ENCODE results near the gene CADM1.

The CADM1 gene

DNA sequence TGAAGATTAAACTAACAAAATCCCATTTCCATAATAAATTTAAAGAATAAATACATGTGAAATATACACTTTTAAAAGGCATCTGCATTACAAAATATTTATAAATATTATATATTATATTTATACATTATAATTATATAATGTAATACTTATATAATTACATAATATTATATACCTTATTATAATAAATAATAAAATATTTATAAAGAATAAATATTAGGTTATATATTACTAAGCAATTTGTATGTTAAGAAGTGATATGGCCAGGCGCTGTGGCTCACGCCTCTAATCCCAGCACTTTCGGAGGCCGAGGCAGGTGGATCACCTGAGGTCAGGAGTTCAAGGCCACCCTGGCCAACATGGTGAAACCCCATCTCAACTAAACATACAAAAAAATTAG lies 97.8 kb downstream of the CADM1 start:
- DNase-seq (ENCODE audit: low read depth in 2 of 2): no peak

DNA sequence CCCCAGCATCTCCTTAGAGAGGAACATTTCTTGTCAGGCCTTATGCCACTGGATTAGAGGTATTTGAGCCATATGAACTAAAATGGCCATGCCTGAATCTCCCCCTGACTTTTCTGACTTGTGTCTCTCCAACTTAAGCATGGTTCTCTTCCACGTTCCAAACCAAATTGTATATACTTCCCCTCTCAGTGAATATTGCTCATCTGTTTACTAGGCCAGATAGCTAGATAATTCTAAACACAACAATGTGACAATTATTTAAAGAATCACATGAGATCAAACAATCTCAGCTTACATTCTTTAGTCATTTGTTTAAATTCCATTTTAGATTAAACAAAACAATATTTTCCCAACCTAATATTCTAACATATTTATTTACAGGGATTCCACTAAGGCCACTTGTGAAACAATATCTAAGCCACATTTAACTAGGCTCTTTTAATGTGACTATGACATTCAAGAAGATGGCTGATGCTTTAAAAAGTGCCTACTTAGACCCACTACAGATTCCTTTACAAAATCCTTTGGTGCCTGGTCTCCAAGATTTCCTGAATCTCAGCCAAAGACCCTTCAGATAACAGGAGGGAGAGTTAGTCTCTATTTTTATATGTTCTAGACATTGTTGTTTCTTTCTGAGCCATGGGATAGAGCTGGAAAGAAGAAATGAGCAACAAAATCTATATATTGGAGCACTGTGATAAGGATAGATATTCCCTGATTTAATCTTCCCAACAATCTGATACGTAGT lies 105.7 kb downstream of the CADM1 start:
- no peak for DNase-seq (ENCODE audit: low read depth in 2 of 2)

DNA sequence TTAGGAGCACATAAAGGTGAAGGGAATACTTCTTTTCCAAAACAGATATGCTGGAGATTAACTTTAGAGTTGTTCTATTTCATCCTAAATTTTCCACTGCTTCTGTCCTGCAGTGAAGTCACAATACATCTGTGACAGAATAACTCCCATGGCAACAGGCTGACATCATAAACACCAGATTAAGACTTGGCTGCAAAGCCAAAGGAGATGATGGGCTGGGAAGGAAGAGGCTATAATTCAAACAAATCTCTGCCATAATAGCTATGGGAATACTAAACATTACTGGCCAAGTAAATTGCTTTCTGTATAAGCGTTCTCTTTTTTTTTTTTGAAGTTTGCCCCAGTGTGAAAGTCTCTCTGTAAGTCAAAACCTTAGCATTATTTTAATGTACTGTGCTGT lies 107.7 kb downstream of the CADM1 start:
- no peak for DNase-seq (ENCODE audit: low read depth in 2 of 2)

DNA sequence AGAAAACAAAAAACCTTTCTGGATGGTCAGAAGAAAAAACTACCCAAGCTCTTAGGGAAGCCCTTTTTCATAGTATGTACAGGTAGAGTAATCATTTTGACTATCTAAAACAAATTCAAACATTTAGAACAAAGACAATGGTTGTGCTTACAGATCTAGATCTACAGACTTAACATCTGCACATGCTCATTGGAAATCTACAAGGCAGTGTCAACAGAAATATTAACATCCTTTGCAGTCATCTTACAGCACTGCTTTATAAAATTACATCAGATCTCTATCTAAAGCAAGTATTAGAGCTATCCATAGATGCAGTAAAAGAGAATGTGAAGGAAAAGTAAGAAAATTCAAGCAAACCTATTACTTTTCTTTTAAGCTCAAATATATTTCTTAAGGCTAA lies 110.3 kb downstream of the CADM1 start:
- DNase-seq (ENCODE audit: low read depth in 2 of 2): no peak

DNA sequence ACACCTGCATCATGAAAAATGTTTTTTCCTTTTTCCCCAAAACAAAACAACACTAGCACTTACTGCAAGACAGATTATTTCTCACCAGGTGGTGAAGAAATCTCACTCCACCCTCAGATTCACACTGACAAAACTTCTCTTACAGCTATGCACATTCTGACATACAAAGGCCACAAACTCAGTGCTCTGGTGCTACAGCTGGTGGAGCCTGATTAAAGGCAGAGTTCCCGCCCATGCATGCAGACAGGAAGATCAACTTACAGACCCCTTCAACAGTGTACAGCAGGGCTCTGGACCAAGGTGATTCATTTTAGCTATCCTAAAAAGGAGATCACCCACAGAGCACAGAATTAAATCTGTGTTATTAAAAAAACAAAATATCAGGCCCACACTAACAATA lies 112.6 kb downstream of the CADM1 start:
- DNase-seq (ENCODE audit: low read depth in 2 of 2): no peak

DNA sequence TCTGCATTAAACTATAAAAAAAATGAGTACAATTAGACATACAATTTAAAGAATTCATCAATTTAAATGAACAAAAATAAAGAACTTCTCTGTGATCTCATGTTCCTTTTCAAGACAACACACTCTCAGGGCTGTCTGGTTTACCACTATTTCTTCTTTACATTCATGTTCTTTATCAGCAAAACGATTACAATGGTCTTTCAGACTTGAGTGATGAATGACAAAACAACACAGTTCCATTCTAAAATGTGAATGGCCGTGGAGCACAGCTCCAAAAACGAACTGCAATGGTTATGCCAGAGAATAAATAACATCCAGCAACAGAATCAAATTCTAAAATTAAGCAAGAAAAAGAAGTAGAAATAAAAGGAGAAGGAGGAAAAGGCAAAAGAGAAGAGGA lies 113.1 kb downstream of the CADM1 start:
- no peak for DNase-seq (ENCODE audit: low read depth in 2 of 2)

DNA sequence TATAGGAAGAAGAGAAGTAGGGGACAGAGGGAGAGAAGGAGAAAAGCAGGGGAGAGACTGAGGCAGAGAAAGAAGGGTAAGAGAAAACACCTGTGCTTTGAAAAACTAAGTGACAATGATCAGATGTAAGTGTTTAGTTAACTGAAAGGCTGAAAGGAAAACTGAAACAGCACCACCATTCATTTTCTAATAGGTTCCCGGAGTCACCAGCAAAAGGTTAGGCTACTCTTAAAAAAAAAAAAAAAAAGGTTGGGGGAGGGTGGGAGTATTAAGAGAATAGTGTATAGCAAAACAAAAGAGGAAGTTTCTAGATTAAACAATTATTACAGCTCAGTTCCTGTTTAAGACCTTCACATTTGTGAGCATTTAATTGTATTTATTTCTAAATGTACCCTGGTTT lies 113.8 kb downstream of the CADM1 start:
- no peak for DNase-seq (ENCODE audit: low read depth in 2 of 2)

DNA sequence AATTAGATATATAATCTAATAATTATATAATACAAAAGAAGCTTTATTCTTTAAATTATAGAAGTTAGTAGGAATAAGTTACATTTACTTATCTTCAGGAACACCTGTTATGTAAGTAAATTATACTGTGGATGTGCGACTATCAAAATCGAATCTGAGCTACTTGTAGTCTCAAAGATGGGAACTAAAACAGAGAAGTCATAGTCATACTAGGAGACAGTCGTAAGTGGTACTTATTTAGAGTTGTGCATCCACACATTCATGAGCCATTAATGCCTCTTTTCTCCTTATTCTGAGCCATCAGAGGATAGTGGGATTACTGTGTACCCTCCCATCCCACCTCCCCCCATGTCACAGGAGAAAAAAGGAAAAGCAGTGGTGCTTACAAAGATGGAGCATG lies 114.4 kb downstream of the CADM1 start:
- no peak for DNase-seq (ENCODE audit: low read depth in 2 of 2)

DNA sequence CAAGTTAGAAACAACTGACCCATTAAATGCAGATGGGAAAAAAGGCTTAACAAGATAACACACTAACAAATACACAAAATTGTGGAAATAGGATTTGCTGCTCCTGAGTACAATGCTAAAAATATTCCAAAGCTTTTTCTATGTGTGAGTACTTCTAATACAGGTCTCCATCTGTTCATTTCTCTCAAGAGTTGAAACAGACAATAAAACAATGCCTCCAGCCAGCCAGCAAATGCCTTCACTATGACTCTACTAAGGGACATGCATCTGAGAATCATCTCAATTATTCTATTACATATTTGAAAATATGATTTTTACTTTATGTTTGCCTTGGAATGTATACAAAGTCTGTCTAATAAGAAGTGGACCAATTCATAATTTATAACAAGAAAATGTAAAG lies 119.0 kb downstream of the CADM1 start:
- DNase-seq (ENCODE audit: low read depth in 2 of 2): no peak

DNA sequence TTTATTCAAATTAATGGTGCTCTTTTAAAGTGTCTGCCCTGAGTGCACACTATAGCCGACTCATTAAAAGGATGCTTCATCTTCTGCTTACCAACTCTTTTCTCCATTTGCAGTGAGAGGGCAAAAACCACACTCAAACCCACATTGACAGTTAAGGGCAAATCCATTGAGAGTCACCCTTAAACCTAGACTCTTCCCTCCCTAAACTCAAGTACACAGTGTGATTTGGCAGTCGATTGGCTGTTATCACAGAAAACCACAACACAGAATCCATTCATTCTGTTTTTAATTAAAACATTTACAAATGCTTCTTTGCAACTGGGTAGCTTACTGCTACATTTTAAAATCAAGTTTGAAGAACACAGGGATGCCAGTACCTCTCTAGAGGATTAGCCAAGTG lies 120.0 kb downstream of the CADM1 start:
- DNase-seq (ENCODE audit: low read depth in 2 of 2): no peak

DNA sequence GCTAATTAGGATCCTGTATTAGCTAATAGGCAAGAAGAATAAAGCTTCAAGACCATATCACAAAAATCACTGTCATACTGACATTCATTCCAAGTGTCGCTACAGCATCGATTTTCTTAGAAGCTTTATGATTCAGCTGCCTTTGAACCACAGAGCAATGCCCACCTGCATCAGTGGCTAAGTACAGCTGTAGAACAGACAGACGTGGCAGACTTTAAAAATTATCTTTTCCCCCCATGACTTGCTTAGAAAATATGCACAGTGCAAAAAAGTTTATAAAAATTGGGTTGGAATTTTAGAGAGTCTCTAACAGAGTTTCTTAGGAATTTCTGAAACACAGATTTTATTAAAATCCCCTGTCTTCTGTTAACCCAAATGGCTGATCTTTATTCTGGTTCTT lies 120.8 kb downstream of the CADM1 start:
- DNase-seq (ENCODE audit: low read depth in 2 of 2): no peak

DNA sequence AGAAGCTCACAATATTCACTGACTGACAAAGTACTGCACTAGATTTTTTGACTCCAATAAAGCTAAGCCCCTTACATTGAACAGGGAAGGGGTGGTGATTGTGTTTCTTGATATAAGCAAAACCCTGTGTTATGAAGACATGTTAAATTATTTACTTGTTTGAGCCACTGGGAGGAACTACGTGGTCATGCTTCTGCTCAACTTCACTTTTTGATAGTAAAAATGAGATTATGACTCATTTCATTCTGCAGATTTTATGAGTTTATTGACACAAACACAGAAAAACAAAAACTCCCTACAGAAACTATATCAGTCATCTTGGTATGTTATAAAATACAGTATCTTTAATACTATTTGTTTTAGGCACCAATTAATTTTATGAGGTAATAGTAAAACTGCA lies 124.7 kb downstream of the CADM1 start:
- no peak for DNase-seq (ENCODE audit: low read depth in 2 of 2)

DNA sequence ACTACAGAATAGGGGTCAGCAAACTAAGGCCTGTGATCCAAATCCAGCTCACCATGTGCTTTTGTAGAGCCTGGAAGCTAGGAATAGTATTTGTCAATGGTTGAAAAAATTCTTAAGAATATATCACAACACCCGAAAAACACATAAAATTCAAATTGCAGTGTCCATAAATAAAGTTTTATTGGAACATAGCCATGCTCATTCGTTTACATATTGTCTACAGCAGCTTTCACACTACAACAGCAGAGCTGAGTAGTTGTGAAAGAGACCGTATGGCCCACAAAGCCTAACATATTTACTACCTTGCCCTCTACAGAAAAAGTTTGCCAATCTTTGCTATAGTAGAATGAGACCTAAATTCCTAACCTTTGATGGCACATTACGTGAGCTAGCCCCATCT lies 125.7 kb downstream of the CADM1 start:
- no peak for DNase-seq (ENCODE audit: low read depth in 2 of 2)

DNA sequence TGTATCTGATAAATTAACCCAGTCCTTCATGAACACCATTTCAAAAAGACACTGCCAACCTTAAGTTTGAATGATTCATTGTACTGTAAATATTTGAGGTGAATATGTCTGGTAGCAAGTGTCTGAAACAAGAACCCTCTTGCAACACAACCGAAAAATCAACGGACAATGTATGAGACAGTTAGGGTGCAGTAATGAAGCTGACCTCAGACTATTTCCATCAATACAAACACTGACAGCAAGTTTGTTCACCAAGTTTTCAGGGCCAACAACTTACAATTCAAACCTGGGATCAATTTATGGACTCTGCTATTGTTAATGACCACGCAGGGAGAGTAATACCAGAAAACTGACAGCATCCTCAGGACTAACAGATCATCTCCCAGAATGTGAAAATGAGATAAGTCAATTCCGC lies 126.3 kb downstream of the CADM1 start:
- no peak for DNase-seq (ENCODE audit: low read depth in 2 of 2)

DNA sequence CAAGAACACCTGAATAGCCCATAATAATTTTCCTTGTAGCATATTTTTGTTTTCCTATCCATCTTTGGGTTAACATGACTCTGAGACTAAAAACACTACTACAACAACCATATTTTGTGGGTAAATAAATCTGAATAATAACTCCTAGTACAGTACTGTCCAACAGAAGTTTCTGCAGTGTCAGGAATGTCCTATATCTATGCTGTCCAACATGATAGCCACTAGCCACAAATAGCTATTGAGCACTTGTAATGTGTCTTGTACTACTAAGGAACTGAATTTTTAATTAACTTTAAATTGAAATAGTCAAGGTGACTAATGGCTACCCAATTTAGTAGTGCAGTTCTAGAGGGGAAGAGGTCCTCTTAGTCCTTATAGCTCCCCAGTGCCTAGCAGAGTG lies 135.6 kb downstream of the CADM1 start:
- no peak for DNase-seq (ENCODE audit: low read depth in 2 of 2)

DNA sequence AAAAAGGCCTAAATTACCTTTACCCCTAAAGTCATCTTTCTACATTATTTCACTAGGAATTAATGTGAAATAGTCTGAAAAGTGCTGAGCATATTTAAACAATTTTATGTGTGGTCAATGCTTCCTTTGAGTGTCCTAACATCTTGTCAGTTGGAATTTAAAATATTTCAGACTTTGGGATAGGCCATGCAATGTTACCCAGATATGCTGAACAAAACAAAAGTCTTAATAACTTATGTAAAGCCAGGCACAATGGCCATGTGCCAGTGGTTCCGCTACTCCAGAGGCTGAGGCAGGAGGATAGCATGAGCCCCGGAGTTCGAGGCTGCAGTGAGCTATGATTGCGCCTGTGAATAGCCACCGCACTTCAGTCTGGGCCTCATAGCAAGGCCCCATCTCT lies 137.4 kb downstream of the CADM1 start:
- no peak for DNase-seq (ENCODE audit: low read depth in 2 of 2)

DNA sequence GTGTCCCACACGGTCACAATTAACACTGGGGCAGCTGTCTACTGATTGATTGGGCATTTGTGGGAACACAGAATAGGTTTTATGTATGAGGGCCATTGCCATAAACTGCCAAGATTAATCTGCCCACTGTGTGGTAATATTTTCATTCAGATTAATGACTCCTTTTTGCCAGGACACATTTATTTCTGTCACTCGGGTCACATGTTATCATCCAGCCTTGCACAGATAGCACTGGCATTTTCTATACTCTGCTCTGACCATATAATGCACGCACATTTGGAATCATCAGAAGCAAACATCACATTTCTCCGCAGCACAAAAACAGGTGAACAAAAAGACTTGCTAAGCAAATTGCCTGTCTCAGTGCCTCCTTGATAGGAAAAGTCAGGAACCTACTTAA lies 138.3 kb downstream of the CADM1 start:
- DNase-seq (ENCODE audit: low read depth in 2 of 2): no peak

DNA sequence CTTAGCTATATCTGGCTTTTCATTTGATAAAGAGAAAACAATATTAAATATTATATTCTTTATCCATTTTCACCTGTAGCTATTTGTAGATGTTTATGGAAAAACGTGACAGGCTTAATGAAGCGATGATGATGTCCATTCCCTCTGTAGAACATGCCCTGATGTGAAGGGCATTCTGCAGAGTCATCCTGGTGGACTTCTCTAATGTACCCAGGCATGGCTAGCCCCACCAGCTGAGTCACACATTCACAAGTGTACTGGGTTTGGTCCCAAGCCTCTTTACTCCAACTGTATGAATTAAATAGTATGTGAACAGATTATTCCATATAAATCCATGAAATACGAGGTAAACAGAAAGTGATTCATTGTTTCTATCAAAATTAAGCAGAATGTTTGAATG lies 139.3 kb downstream of the CADM1 start:
- no peak for DNase-seq (ENCODE audit: low read depth in 2 of 2)

DNA sequence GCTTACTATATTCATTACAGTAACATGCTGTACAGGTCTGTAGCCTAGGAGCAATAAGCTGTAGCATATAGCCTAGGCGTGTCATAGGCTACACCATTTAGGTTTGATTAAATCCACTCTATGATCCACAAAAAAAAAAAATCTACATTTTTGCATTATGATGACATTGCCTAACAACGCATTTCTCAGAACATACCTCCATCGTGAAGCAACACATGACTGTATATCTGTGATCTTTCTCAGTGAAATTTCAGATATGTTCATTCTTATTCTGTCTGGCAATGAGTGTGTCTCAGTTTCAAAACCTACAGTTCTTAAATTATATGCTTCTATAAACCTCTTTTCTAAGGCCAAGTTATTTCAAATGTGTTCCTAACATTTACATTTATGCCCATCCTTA lies 140.3 kb downstream of the CADM1 start:
- no peak for DNase-seq (ENCODE audit: low read depth in 2 of 2)

DNA sequence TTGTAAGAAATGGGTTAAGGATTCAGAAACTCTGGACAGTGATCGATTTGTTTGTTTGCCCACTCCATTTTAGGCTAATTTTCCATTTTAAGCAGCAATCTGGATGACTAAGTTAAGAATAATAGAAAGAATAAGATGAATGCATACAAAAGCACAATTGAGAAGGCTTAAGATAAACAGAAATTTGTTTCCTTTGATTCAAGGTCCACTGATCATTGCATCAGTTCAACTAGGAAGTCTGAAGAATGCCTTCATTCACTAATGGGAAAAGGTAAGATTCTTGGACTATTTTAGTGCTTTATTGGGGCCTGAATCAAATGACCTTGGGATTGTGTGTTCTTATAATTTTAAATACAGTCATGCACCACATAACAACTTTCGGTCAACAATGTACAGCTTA lies 140.8 kb downstream of the CADM1 start:
- no peak for DNase-seq (ENCODE audit: low read depth in 2 of 2)

DNA sequence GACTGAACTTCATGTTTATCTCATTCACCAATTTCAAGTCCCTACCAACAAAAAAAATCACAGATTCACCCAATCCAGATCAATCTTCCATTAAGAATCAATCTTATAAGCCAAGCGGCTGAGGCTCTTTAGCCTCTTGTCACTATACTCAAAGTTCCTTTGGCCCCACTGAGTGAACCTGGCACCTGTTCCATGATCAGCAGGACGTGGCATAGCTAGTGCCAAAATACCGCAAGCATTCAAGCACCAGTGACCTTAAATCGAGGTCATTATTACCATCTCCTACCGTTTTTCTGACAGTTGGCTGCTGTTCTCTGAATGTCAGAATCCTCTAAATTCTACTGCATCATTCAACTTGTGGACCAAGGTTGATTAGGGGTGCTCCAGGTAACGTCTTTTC lies 141.2 kb downstream of the CADM1 start:
- DNase-seq (ENCODE audit: low read depth in 2 of 2): no peak

DNA sequence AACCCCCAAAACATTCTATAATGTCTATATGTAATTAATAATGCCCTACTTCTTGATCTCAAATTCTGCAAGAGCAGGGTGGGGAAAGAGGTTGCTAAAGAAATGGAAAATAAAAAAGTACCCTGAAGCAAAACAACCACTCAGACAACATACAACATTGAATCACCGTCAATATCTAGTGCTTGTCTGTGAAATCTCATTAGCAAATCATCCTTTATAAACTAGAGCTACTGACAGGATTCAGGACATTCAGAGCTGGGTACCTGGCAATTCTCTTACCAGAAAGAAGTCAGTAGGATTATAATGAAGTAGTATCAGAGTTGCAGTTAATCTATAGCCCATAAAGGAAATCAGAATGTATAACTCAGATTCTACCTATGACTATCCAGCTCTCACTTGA lies 143.2 kb downstream of the CADM1 start:
- DNase-seq (ENCODE audit: low read depth in 2 of 2): no peak

DNA sequence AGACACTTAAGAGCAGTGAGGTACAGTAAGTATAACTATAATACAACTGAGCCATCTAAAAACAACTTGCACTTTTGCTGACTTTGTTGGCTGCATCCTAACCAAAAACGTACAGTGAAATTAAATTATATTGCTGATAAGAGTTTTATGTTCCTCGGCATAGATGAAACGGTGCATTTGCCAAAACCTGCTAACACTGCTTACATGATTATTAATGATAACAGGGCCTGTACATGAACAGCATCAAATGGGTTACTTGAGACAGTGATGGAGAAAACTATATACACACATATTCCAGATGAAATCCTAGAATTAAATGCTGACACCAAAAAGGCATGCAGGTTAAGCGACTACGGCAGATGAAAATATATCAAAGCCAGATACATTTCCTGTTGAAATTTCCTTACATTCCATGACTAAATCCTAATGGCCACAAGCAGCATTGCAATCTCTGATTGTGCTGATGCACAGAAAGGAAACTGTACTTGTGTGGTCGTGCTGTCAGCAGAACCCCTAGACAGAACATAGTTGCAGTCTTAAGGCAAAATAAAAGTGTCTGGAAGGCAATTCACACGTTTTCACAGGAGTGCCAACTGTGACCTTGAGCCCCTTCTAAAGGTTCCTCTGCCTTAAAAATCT lies 143.9 kb downstream of the CADM1 start:
- no peak for DNase-seq (ENCODE audit: low read depth in 2 of 2)

DNA sequence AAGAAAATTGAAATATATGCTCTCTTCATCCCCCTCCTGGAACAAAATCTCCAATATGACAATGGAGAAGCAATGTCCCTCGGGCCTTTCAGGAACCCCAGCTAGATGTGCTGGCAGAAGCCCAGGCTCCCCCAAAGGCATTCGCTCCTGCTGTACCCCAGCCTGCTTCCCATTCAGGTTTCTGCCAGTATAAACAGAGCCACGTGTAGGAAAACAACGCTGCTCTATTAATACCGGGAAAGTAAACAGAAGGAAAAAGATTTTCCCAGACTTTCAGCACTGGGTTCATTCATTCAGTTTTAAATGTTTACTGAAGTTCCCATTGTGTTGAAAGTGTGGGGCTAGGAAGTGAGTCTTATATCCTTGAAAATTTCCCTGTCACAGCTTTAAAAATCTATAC lies 147.1 kb downstream of the CADM1 start:
- no peak for DNase-seq (ENCODE audit: low read depth in 2 of 2)

Data from stimulated activated CD8-positive, alpha-beta memory T cell treated with anti-CD3 and anti-CD28 coated beads, Interleukin-2, amount 100 ng/mL, for 1 hour (primary cell).